NCI-H2196 treated with DMSO at 0.1 percent for 48 hours (cell line): ENCODE measurements around the gene SLX4IP.

Experiments used
- DNase-seq: peaks from one replicate; lab custom pipeline; 2025; ENCODE audit not compliant: unreplicated experiment; lab: John Stamatoyannopoulos, UW

Gene SLX4IP

DNA sequence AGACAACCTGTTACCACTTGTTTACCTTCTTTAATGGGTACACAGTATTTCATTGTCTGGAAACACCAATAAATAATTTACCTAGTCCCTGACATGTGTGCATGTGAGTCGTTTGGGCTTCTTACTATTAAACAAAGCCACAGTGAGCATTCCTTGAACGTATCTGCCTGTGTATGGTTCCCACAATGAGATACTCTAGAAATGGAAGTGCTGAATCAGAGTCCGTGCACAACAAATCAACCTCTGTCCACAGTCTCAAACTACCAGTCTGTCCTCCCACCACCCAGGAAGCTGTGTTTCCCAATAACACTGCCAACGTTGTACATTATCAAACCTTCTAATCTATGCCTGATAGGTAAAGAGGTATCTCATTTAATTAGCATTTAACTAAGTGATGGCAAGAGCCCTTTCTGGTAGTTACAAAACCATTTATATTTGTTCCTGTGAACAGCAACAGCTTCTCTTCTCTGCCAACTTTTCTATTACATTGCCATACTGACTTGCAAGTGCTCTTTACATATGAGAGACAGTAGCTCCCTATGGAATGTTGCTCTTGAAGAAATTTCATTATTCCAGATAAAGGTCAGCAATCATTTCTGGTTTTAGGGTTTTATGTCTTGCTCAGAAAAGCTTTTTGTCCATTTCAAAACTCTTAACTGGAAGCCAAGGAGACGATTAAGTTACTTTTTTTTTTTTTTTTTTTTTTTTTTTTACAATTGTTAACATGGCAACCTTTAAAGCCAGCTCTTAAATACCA lies 223.9 kb downstream of the SLX4IP start:
- DNase-seq: no peak

DNA sequence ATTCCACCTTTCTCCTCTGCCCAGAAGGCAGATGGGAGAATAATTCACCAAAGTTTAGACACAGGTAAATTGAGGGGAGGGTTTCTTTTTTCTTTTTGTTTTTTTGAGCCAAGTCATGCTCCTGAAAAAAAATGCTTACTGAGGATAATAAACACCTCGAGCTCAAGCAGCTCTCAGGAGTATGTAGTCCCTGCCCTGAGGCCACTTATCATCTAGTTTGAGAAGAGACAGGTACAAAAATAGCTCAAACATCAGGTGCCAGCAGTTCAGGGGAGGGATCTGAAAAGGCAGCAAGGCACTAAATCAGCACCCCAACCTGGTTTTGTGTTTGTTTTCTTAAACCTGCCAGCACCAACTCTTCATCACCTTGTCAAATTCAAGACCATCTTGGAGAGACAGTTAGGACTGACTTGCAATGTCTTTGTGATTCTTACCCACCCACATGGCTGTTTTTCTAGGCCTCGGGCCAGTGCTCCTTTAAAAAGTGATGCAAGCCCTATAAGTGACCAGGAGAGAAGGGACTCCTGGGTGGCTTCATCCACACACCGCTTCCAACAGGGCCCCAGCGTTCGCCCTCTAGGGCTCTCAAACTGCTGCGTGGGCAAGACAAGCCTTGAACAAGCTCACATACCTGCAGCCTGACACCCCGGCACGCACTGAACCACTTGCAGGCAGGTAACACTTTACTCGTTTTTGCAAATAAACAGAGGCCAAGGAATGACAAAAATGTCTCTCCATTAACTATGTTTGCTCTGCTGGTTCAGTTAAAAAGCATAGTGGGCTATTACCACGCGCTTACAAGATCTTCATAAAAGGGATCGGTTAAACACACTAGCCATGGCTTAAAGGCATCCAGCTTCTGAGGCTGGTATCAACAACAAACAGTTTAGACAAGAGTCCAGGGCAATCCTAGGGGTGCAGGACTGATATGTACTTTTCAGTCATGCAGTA lies 224.8 kb downstream of the SLX4IP start:
- no peak for DNase-seq

DNA sequence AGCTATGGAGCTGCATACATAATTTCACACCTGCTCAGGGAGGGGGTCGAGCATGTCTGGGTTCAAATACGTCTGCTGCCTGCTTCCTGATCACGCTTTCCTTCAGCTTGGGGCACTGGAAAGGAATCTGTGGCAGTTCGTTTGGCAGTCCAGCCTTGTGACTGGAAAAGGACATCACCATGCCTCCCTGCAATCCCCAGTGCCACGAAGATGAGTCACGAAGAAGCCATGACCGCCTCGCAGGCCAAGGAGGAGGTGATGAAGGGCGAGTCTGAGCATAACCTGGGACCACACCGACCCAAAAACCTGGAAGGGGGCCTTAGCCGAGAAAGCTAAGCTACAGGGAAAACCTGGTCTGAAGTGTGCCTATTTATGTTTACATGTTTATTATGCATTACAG lies 225.6 kb downstream of the SLX4IP start:
- no peak for DNase-seq

DNA sequence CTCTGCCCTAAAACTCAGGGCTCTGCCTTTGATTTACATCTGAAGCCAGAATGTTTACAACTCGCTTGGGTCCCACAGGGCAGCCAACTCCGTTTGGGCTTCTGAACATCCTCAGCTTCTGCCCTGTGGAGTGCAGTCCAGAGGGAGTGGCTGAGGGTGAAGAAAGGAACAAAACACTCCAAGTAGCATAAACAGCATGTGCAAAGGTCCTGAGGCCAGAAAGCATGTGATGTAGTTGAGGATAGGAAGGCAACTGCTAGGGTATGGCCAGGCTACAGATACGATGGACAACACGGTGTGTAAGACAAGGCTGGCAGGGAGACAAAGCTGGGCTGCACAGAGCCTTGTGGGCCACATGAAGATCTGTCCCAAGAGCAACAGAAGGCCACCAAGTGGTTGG lies 226.2 kb downstream of the SLX4IP start:
- DNase-seq: no peak

DNA sequence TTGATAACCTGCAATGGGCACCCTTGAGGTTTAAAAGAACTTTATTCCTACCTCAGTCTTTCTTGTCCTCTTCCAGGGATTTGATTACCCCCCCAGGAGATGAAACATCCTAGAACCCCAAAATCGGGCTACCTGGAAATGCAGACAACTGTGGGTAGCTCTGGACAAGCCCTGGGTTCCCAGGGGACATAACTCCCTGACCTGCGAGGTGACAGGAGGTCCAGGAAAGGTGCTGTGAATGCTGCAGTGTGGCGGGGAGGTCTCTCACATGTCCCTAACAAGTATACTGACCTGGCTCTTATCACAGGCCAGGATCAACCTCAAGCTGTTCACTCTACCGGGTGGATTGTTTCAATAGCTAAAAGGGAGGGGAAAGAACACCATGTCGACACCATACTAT lies 227.0 kb downstream of the SLX4IP start:
- DNase-seq: no peak

DNA sequence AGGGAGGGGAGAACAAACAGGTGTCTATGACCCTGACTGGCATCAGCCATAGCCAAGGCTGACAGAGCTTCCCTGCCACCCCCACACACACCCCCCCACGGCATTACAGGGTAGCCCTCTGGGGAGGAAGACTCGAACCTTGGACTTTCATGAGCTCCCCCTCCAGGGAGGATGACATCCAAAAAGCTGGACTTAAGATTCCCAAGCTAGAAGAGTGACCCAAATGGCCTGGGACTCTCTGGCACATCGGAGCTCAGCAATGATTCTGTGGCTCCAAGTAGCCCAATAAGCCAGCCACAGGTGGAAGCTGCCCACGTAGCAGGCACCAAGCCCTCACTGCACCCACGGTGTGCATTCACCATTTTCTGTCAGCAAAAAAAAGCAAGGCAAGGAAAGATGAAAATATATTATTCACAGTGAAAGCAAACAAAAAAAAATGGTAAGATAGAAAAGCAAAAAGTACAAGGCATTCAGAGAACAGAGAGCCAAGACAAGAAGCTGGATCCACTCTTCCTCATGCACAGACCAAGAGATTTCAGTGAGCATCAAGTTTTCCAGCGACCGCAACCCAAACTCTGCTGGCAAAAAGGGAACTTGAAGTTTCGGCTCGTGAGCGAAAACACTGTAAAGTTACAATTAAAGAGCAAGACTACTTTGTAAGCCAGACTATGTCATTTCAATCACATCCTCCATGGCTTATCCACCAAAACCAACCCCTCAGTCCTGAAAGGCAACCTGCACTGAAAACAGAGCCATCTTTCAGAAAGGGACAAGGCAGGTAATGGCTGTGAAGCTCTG lies 227.8 kb downstream of the SLX4IP start:
- DNase-seq: no peak

DNA sequence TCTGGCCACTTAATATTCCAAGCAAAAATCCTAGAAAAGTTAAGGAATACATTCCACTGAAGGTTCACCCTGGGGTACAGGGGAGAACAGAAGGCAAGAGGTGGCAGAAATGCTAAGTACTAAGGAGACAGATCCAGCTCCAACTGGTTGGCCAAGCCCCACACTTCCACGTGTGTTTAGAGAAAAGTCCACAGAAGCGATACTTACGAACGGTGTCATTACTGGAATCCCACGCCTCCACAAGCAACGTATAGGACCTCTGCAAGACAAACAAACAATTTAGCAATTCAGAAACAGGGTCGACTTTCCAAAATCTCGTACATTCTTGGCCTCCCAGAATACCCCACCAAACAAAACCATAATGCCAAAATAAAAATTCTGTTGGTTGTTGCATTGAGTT lies 228.7 kb downstream of the SLX4IP start:
- no peak for DNase-seq

DNA sequence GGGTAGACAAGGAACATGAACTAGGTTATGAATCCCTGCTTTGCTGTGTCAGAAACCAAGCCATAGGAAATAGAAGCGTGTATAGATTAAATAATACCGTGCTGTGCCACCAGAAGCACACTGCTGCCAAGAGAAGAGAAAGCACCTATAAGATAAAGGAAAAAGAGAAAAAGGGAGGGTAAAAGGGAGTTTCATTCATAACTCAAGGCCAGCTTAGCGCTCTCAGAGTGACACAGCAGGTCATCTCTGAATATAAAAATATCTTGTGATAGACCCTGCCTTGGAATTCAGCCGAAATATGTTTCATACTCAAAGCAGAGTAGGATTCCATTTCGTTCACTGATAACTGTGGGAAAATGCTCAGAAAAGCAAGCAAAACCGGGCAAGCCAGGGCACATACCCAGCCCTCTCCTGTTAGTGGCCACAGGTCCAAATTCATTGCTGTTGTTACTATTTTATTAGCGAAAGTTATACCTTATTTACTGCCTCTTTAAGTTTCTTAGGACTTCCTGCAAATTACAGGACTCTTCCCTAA lies 230.0 kb downstream of the SLX4IP start:
- no peak for DNase-seq

DNA sequence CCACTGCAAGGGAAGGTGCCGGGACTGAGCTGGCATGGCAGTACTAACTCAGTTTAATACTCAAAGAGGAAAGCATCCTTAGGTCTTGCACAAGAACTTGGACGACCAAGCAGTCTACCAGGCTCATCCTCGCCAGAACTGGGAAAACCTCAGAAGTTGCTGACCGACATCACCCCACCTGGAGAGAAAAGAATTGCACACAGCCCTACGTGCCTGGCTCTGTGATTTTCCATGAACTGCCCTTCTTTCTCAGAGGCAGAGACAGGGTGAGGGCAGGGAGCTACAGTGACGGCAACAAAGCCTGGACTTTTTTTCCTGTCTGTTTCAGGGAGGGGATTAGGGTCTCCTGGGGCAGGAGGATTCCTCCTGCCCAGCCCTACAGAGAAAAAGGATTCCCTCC lies 230.7 kb downstream of the SLX4IP start:
- DNase-seq: no peak

DNA sequence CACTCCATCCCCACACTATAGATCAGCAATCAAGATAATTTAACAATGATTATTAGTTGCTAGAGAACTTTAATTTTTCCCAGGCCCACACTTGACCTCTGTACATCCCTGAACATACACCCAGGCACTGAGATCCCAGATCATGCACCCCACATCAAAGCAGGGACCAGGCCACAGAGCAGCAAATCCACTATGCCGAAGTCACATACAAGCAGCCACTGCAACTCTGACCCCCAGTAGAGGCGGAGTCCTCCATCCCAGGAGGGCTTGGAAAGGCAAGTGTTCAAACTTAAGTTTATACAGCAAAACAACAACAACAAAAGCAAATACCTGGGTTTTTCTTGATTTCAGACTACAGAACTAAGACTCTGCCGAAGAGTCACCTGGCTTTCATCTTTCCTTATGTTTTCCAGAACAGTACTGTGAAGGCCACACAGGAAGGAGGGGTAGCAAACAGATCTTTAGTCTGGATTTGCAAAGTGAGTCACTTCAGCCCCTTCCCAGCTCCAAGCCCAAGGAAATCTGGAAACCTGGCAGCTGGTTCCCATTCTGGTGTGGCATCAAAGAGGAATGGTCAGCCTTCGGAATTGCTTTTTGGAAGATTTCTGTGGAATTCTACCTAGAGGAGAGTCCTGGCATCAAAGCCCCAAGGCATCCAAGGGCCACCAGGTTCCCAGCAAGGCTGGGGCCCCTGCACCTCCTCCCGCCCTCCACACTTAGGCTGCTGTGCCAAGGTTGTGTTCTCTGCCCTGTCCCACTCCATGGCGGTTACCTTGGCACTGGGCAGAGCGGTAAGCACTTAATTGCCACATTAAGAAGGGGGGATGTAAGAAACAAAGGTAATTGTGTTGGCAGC lies 231.3 kb downstream of the SLX4IP start:
- DNase-seq: no peak

DNA sequence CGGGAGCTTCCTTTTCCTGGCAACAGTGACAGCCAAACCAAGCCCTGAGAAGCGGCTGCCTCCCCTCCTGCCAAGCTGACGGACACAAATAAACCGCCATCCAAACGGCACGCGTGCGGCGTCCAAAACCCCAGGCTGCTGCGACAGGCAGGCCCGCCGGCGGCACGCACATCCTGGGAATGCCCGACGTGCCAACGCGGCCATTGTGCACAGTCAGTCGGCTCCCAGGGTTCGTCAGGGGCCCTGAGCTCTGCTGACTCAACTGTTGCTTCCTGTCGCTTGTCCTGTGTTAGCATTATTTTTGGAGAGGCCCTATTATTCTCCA lies 231.9 kb downstream of the SLX4IP start:
- DNase-seq: no peak

DNA sequence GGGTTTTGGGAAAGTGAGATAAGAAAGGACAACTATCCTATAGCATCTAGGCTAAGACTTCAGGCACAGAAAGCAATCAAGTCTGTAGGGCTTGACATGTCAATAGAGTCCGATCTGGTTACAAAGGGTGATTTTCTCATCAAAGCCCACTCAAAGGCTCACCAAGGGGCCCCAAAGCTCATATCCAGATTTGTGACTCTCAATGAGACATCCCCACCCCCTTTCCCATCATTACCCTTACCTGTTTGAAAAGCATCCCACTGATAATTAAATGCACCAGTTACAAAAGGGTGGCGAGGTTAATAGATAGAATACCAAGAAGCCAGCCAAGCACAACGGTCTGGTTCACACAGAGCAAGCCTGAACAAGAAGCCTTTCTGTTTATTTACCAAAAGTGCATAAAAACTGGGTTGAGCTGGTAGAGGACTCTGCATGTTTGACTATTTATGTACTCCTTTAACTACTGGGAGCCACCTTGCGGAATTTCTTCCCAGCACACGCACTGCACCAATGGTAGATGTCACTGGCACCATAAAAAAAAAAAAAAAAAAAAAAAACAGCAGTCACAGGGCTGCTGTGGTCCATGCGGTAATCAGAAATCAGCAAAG lies 232.6 kb downstream of the SLX4IP start:
- no peak for DNase-seq

DNA sequence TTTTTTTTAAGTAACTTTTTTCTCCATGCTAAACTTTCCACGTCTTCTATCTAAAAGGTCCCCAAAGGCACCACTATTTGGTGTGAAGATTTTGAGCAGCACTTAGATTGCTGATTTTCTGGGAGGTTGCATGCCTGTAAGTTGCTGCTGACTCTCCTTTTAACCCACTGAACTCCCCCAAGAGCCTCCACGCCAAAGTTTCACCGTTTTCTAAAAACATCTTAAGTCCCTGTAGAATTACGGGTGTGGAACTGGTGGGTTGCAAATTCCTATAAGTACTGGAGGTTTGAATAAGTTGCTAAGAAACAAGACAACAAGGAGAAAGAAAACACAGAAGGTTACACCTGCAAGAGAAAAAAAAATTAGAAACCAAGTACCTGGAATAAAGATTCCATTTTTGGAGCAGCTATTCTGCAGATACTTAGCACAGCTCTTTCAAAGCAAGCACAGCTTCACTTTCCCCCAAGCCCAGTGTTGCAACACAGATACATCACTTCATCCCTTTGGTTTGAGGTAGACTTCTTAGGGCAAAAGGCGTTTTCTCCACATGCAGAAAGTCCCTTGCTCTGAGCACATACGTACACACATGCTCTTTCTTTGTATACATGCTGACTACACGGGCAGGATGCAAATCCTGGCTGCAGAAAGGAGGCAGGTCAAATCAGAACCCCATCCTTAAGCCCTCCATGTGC lies 233.7 kb downstream of the SLX4IP start:
- DNase-seq: no peak

DNA sequence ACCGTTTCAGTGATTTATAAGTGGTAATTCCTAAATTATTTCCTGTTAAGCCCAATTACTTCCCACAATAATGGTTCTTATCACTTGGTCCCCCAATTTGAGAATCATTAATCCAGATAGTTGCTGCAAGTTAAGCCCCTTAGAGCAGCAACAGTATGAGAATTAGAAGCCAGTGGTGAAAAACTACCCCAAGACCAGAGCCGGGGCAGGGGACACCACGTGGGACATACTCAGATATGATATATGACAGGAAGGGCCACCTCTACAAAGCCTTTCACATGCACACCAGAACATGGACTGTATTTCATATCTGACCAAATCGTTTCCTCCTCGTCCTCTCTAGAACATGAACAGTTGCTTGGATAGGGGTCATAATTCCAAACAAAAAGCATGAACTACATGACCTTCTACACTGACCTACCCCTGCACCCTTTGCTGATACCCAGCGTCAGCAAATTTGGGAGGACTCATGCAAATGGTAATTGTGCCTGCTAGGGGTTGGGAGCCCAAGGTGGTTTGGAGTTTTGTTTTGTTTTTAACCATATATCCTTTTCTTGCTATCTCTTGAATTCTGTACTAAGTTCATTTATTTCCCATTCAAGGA lies 234.8 kb downstream of the SLX4IP start:
- no peak for DNase-seq

DNA sequence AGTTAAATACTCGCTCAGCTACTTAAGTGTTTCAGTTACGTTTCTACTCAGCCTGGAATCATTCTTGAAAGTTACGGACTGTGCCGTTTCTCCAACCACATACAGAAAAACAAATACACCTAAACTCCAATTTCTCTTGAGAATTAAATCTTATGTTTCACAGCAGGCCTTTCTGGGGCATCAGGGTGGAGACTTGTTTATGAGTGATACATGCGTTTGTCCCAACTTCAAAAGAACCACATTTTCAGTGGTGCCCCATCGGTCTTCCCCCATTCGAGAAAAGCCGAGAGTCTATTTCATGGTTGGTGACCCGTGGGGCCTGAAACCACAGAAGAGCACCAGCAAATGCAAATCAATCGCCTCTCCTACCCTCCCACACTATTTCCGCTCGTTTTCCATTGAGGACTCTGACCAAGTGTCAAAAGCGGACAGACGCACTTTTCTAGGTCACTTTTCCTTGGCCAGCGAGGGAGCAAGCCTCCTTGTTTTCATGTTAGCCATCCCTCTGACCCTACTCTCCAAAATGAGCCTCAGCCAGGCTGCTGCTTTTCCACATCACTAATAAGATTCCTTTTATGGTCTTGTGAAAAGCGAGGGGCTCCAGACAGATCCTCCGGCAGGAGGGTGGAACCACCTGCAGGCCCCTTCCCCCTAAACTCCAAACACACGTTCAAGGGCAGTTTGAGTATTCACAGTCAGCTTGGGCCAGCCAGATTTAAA lies 235.6 kb downstream of the SLX4IP start:
- no peak for DNase-seq

DNA sequence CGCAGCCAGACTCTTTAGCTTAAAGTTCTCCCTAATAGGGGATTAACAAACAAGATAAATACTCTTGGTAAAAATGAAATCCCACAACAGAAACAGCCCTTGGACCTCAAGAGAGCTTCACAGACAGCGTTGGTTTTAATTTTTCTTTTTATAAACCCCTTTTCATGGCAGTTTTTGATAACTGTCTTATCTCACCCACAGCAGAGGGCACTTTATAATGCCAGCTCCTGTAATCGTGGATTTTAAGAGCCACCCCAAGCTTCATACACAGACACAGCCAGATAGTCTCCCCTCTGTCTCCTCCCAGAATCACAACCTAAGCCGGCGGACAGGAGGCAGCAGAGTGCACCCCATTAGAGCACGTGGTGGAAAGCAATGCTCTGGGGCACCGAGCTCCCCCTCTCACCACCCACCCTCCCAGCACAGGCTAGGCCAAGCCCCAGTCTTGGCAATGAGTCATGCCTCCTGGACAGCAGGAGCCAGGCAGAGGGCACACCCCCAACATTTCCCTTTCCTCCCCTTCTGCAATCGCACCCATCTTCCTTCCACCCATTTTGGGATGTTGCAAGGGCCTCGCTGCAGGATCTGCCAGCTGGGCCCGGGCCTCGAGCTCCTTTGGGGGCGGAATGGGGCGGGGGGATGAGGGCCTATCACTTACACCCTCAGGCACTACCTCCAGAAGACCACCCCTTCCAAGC lies 236.3 kb downstream of the SLX4IP start:
- no peak for DNase-seq

DNA sequence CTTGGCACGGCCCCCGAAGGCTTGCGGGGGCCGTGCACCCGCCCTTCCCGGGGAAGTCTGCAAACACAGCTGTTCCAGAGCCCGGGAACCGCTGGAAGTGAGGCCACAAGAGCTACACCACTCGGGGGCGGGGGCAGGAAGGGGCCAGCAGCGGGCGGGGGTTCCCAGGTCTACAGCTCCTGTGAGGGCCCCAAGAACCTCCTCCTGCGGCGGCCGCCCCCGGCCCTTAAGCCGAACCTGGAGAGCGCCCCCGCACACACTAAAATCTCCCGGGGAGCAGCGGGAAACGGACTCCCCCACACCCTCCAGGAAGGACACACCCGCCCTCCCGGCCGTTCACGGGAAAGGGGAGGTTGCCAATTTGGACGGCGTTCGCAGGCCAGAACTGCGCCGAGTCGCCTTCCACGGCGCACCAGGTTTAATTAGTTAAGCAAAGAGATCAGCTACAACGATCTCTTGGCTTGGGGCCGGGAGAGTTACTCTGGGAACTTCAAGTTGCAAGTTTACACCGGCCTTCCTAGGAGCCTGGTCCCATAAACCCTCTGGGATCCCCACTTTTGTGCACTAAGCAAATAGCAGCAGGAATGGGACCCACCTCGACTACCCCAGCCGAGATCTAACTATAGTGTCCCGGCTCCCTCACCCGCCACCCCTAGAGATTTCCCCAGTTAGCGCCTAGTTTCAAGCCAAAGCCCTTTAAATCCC lies 237.0 kb downstream of the SLX4IP start:
- DNase-seq: no peak
